DMS53 treated with DMSO at 0.1 percent for 48 hours (cell line): Measurements from ENCODE around the gene RBM20.
"Not testable (repeated sequence)": the region's sequence is repeated elsewhere in the genome, so short reads cannot be mapped to it uniquely, and the experiment has no call there.

Source experiments
- DNase-seq: peaks from one replicate; lab custom pipeline; 2025; ENCODE audit not compliant: unreplicated experiment; lab: John Stamatoyannopoulos, UW

RBM20 gene

DNA sequence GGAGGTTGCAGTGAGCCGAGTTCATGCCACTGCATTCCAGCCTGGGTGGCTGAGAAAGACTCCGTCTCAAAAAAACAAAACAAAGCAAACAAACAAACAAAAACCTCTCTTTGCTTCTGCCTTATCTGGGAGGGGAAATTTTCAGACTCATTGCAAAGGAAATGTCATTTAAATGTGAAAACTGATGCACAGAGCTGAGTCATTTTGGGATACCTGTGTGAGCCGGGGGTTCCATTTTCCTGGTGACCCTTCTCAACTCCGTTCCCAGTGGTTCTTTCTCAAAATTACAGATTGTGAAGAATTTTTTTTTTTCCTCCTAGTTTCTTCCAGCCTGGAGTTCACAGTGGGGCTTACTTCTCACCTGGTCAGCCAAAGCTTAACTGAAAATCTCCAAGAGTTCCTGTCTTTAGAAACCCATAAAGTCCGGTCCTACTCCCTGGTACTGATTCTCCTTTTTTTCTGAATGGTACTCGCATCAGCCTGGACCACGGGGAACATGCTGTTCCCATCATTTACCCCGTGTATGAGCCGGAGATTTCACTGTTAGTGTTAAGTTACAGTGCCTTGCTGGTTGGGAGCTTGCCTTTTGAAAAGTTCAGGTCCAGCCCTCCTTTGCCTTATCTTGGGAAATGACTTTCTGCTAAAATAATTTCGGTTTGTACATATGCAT lies 56.9 kb downstream of the RBM20 start:
- DNase-seq = no peak

DNA sequence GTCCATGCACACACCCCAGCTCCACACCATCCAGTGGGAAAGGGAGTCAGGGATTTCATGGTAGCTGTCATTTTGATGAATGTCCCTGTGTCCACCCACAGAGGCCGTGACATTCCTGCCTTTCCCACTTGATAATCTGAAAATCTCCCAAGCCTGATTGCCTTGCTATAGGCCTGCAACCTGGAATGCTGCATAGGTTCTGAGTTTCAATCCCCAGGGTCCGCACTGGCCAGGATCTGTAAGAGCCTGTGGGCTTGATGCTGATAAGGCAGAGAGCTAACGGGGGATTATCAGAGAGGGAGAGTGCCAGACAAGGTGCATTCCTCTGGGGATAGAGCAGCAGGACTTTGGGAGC lies 57.5 kb downstream of the RBM20 start:
- no peak for DNase-seq

DNA sequence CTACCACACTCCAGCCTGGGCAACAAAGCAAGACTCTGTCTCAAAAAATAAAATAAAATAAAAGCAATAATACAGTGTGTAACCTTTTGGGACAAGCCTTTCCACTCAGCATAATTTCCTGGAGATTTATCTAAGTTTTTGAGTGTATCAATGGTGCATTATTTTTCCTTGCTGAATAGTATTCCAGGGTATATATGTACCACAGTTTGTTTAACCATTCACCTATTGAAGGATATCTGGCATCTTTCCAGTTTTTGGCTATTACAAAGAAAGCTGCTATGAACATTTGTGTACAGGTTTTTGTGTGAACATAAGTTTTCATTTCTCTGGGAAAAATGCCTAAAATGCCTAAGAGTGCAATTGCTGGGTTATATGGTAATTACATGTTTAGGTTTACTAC lies 59.9 kb downstream of the RBM20 start:
- no peak for DNase-seq

DNA sequence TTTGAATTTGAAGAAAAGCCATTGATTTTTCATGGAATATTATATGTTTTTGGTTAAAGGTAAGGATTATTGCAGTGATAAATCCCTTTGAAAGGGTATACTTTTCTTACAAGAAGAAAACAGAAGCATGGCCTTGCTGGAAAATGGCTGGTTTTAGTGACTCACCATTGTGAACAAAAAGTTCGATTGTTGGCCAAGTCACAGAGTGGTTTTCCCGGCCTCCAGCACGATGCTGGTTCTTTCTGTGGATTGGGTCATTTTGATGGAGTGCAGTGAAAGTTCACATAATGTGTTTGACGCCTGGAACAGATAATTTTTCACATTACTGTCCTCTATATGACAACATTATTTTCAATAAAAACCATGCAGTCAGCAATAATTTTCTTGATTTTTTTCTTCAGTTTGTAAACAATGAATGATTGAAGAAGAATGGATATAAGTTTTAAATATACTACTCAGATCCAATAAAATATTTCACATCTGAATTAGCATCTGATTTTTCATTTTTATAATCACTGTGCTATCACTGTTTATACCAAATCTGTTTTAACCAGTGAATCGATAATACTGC lies 60.9 kb downstream of the RBM20 start:
- no peak for DNase-seq

DNA sequence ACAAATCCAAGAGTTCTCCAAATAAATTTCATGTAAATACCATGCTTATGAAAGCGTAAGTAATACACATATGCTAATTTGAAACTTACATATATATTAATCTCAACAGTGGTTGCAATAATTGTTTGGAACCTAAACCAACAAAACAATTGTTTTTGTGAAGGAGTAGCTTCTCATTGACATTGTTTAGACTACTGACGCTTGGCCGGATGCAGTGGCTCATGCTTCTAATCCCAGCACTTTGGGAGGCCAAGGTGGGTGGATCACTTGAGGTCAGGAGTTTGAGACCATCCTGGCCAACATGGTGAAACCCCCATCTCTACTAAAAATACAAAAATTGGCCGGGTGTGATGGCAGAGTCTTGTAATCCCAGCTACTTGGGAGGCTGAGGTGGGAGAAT lies 61.5 kb downstream of the RBM20 start:
- not testable (repeated sequence) for DNase-seq

DNA sequence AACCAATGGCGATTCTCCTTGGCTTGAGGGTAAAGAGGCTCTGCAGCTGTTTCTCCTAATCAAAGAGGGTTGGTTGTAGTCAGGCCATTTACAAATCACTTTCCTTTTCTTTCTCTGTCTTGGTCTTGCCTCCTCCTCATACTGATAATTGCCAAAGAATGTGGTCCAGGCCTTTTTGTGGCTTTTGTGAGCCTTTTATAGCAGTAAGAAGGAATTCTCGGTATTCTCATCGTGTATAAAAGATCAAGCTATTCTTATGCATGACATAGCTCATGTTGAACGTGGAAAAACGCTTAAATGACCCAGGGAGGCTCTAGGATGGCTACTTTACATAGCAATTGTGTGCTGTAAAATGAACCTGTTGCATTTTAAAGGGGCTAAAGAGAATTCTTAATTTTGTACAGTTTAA lies 62.6 kb downstream of the RBM20 start:
- DNase-seq = no peak

DNA sequence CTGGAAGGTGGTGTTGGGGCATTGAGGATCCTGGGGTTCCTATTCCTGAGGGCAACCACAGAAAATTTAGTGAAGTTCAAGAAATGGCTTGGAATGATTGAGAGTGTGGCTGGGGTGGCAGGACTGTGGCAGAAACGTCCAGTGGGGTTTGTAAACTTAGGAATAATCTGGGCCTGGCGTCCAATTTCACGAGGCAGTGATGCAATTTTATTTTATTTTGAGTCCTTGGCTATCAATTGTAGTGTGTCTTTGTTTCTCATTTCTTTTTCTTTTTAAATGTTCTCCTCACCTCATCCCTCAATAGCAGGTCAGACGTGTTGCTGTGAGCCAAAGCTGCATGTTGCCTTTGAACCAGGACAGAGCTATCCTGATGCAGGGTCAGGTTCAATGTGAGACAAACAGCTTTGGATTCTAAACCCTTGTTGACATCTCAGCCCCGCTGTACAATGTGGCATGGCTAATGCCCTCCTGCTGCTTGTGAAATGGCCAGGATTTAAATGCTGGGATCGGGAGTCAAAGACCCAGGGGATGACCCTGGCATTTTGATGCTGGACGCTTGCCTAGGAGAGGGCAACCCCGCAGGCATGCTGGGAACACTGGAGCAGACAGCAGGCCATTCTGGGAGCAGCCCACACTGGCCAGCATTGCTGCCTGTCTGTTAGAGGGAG lies 64.8 kb downstream of the RBM20 start:
- no peak for DNase-seq

DNA sequence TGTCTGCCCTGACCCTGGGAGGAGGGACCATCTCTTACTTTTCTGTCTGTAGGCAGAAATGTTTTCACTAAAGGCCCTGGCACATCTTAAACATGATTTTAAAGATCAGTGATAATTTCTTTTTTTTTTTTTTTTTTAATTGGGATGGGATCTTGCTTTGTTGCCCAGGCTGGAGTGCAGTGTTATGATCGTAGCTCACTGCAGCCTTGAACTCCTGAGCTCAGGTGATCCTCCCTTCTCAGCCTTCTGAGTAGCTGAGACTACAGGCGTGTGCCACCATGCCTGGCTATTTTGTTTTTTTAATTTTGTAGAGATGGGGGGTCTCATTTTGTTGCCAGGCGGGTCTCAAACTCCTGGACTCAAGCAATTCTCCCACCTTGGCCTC lies 65.3 kb downstream of the RBM20 start:
- no peak for DNase-seq

DNA sequence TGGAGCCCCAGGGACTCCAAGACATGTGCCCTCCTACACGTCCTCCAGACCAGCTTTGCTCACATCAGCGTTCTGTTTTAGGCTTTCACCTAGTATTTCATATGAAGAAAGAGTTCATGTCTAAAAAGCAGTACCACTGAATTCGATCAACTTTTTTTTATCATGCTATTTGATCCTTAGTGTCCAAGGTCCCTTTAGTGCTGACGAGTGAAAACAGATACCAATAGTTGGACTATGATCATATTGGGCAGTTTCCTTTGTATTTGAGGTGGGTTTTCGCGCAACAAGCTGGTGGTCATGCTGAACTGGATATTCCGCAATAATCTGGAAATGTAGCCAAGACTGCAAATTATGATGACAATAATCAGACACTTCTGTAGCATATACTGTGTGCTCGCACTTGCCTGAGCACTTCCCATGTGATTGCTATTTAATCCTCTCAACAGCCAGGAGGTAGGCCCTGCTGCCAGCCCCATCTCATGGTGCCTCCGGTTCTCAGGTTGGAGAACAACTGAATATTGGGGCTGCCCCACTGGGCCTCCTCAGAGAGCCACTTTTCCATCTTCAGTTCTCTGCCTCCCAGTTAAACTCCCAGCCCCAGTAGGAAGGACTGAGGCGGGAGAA lies 65.9 kb downstream of the RBM20 start:
- DNase-seq = no peak

DNA sequence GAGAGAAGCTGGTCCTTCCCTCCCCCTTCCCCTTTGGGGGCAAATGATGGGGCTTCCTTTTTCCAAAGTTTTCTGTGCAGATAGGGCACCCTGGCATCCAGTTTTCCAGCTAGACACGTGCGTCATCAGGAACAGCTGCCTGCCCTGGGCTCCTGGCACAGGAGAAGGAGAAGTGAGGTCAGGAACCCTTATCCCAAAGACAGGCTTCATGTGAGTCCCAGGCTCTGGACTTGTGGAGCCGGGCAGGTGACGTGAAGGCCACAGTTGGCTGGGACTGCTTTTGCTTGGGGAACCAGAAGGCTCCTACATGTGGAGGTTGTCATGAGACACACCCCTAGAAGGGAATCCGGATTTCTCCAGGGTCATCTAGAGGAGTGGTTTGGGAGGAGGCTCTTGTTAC lies 66.5 kb downstream of the RBM20 start:
- DNase-seq = no peak

DNA sequence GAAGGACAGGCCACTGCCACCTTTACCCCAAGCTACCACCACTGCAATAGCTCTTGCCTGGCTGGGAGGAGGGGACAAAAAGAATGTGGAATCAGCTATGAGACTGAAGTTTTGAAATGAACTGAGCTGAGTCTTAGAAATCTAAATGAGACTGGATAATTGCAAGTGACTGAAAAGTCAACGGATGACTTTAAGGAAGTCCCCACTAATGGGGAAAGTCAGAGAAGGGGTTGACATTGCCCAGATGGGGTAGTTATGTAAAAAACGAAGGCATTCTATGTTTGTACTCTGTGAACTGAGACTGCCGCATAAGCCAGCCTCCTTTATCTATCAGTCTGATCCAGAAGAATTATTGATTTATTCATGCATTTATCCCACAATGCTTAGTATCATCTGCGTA lies 67.2 kb downstream of the RBM20 start:
- no peak for DNase-seq

DNA sequence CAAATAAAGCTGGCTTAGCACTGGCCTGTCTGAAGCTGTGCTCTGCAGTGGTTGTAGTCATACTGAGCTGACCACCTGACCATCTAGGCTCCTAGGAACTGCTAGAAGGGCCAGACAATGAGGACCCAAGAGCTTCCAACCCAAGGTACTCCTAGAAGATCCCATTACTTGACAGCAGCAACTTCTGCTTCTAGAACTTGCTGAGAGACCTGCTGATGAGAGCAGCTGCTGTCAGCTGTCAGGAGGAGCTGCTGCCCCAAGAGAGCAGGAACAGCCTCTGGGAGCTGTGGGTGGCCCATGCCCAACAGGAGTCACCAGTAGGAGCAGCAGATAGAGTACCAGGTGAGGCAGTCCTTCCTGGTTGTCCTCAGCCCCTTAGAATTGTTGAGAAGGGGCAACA lies 70.2 kb downstream of the RBM20 start:
- DNase-seq = no peak

DNA sequence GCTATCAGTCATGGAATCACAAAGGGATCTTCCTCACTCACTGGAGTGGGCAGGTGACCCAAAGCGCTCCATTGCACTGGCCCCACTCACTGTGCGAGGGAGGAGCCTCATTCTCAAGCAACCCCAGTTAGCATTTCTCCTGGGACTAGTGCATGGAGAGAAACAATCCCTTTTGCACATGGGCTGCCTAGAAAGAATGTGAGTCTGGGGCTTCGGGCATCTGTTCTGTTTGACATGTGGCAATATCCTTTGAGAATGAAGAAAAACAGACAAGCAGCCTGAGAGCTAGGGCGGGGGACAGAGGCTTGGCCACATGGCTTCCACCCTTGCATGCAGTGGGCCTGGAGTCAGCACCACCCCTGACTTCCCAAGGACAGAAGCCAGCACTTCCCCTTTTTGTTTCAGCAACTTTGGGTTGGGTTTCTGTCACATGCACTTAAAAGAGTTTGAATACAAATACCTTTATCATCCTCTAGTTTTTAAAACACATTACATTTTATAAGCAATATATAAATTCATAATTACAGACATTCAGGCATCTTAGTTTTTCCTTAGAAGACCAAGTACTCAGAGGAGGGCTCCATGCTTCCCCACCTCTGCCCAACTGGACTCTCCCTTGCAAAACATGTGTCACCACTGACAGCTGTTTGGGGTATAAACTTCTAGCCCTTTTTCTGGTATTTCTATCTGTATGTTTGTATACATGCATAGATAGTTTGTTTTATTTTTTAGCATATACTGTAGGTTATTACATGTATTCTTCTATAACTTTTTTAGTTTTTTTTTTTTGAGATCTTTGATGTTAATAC lies 73.8 kb downstream of the RBM20 start:
- DNase-seq = no peak

DNA sequence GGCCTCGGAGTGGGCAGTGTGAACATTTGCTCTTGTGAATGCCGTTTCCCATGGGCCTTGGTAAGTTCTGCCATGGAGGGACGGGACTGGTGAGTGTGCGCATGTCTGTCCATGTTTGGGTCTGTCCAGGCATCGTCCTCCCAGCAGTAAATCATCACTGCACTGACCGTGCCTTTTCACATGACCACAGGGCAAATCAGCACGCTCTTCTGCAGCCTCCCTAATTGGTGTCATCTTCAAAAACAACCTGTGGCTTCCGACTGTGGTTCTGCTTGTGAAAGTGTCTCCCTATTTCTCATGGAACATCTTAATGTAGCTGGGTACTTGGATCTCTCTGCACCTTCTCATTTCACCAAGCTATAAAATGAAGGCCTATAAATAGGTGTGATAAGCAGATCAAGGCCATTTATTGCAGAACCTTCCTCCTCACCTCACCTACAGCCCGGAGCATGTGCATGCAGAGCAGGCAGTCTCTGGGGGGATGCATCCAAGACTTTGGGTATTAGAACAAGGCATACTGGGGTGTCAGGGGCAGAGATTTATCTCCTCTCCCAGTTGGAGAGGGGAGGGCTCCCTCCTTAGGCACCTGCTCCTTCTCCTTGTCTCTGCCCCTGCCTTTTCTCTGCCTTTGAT lies 77.4 kb downstream of the RBM20 start:
- DNase-seq = no peak

DNA sequence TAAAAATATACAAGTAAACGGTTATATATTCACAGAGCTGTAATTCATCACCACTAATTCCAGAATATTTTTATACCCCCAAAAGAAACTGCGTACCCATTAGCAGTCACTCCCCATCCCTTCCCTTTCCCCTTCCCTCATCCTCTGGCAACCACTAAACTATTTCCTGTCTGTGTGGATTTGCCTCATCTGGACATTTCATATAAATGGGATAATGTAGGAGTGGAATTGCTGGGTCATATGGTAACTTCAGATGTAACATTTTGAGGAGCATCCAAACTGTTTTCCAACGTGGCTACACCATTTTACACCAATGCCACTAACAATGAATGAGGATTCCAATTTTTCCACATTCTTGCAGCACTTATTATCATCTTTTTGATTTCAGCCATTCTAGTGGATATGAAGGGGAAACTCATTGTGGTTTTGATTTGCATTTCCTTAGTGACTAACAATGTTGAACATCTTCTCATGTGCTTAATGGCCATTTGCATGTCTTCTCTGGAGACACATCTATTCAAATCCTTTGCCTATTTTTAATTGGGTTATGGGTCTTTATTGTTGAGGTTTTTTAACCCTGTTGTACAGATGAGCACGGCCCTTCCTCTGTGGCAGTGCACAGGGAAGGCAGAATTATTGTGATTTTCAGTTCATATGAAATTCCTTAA lies 79.2 kb downstream of the RBM20 start:
- DNase-seq = no peak

DNA sequence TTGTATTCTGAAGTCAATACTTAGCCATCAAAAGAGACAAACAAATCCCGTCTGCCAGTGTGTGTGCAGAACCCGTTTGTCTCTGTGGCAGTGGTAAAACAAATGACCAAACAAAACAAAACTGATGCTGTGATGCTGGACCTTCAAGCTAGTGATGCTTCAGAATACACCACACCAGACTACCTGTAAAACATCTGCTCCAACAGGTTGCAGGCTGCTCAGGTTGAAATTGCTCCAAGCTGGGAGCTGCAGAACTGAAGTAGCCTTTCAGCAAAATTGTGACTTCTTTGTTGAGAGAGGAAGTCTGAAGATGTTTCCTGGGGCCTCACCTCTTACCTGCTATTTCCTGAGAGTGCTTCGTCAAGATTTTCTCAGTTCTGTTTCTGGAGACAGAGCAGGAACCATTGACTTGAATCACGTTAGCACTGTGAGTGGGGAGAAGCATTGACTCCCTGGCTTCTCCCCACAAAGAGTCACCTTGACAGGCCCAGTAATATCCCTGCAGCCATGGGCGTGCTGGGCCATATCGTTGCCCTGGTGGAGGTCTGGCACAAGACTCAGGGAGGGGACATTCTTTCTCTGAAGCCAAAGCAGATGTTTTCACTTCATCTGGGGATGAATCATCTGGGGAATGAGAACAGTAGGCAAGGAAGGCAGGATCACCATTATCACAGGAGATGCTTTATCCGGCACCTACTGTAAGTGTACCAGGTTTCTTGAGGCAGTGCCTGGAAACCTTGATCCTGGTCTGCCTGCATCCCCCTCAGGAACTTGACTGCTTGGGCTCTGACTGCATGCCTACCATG lies 80.2 kb downstream of the RBM20 start:
- DNase-seq = no peak

DNA sequence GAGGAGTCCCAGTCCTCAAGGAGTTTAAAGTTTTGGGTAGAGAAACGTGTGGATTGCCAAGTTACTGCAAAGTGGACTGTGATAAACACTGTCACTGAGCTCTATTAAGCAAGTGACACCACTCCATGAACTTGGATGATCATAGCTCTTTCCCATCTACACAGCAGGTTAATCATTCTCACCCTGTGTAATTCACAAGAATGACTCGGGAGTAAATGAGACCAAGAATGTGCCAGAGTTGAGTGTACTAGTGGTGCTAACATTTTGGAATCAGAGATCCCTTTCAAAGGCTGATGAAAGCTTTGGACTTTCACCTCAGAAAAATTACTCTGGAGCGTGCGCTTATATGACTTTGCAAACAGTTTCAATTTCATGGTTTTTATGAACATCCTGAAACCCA lies 80.8 kb downstream of the RBM20 start:
- DNase-seq = no peak

DNA sequence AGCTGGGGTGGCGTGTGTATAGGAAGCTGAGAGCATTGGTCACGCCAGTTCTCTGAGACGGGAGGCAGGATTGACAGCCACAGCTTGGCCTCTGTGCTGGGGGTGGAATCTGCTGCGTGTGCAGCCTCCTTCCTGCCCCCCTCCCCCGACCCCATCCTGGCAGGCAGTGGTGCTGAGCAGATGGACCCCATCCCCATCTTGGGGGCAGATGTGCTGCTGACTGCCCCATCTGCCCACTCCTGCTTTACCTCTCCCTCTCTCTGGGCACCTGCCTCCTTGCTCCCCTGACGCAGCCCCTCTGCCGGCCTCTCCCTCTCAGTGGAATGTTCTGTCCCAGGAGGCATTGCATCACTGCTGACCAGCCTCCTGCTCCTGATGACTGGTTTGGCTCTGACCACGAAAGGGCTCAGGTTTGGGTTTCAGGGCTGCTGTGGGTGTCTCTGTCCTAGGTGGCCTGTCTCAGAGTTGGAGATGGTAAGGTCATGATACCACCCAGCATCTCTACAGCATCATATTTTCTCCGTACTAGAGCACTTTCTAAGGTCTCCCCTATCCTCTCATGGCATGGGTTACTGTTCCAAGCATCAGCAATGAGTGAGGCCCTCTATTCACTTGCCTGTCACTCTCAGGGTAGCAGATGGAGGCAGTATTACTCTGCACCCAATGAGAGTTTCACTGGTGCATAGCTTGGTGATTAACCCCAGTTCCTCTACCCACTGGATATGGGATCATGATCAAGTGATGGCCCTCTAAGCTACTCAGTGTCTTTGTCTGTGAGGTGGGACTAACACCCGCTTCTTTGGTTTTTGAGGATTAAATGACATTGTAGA lies 81.9 kb downstream of the RBM20 start:
- no peak for DNase-seq

DNA sequence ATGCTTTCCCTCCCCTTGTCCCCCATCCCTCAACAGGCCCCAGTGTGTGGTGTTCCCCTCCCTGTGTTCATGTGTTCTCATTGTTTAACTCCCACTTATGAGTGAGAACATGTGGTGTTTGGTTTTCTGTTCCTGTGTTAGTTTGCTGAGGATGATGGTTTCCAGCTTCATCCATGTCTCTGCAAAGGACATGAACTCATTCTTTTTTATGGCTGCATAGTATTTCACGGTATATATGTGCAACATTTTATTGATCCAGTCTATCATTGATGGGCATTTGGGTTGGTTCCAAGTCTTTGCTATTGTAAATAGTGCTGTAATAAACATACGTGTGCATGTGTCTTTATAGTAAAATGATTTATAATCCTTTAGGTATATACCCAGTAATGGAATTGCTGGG lies 83.6 kb downstream of the RBM20 start:
- not testable (repeated sequence) for DNase-seq
